Panc1 (cell line): ENCODE data around the gene AGPS.

ENCODE experiments used
- TF ChIP-seq, protein P1 (sequence below): fragments of 450-650 bp; IDR thresholded peaks from 2 replicates; pipeline ENCODE4 v1.5.1; 2017; ENCODE audit warnings: mild to moderate bottlenecking
- TF ChIP-seq, protein P2 (sequence below), 2 experiments: IDR thresholded peaks; 2 replicates each; pipeline ENCODE4 v1.6.1; 2011 to 2012; ENCODE audit warnings: low read depth in 2 of 2, control low read depth in 1 of 2, low read length in 1 of 2, mild to moderate bottlenecking in 1 of 2, moderate library complexity in 1 of 2; ENCODE audit not compliant: insufficient read depth in 1 of 2

GRCh38 chr2:177543007-177543760 is 150.6 kb downstream of the AGPS start:
- TF ChIP-seq, protein P1, sequence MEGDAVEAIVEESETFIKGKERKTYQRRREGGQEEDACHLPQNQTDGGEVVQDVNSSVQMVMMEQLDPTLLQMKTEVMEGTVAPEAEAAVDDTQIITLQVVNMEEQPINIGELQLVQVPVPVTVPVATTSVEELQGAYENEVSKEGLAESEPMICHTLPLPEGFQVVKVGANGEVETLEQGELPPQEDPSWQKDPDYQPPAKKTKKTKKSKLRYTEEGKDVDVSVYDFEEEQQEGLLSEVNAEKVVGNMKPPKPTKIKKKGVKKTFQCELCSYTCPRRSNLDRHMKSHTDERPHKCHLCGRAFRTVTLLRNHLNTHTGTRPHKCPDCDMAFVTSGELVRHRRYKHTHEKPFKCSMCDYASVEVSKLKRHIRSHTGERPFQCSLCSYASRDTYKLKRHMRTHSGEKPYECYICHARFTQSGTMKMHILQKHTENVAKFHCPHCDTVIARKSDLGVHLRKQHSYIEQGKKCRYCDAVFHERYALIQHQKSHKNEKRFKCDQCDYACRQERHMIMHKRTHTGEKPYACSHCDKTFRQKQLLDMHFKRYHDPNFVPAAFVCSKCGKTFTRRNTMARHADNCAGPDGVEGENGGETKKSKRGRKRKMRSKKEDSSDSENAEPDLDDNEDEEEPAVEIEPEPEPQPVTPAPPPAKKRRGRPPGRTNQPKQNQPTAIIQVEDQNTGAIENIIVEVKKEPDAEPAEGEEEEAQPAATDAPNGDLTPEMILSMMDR = no peak
- TF ChIP-seq, protein P2, sequence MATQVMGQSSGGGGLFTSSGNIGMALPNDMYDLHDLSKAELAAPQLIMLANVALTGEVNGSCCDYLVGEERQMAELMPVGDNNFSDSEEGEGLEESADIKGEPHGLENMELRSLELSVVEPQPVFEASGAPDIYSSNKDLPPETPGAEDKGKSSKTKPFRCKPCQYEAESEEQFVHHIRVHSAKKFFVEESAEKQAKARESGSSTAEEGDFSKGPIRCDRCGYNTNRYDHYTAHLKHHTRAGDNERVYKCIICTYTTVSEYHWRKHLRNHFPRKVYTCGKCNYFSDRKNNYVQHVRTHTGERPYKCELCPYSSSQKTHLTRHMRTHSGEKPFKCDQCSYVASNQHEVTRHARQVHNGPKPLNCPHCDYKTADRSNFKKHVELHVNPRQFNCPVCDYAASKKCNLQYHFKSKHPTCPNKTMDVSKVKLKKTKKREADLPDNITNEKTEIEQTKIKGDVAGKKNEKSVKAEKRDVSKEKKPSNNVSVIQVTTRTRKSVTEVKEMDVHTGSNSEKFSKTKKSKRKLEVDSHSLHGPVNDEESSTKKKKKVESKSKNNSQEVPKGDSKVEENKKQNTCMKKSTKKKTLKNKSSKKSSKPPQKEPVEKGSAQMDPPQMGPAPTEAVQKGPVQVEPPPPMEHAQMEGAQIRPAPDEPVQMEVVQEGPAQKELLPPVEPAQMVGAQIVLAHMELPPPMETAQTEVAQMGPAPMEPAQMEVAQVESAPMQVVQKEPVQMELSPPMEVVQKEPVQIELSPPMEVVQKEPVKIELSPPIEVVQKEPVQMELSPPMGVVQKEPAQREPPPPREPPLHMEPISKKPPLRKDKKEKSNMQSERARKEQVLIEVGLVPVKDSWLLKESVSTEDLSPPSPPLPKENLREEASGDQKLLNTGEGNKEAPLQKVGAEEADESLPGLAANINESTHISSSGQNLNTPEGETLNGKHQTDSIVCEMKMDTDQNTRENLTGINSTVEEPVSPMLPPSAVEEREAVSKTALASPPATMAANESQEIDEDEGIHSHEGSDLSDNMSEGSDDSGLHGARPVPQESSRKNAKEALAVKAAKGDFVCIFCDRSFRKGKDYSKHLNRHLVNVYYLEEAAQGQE (IDR thresholded peaks at IDR 0.05; ENCODE audit: insufficient read depth in 1 of 2, low read depth in 2 of 2, low read length in 1 of 2) = no peak
